PC-3 (cell line): ENCODE measurements around the gene LINS1. TPM values are rescaled to one million over a fixed set of nuclear protein-coding genes. Genes with fewer than 3 reads are reported as not detected.

Experiments used
- ATAC-seq: fragments of 200-7000 bp; cut with Tn5 transposase; 2 replicates; pipeline ENCODE4 v1.9.1; 2020; ENCODE audit warnings: mild to moderate bottlenecking, moderate library complexity
- BruUV-seq: library from RNA; stranded (reverse); fragments of 400-500 nt; replicated peaks from 2 replicates; lab custom pipeline; 2021; lab: Mats Ljungman, UMichigan
- CTCF ChIA-PET: fragments of 300-600 bp; sonication (Branson Sonifier 250); formaldehyde crosslinking; loops from one replicate; lab custom pipeline; 2022; ENCODE audit warnings: antibody characterized with exemption; lab: Charles Lee
- POLR2A ChIA-PET: fragments of 300-600 bp; sonication (Branson Sonifier 250); formaldehyde crosslinking; loops from one replicate; lab custom pipeline; 2022; ENCODE audit warnings: antibody characterized with exemption; ENCODE audit not compliant: unreplicated experiment; lab: Charles Lee
- DNase-seq: peaks from one replicate; pipeline ENCODE4 v3.0.0-alpha.2; 2015
- H2AFZ ChIP-seq: fragments of 300-600 bp; sonication (generic); 2 replicates; pipeline ENCODE4 v1.6.0; 2016; ENCODE audit warnings: antibody characterized with exemption, low read length
- H3F3A ChIP-seq: fragments of 300-600 bp; sonication (generic); one replicate; pipeline ENCODE4 v1.6.0; 2017; ENCODE audit warnings: antibody characterized with exemption, low read length, control low read depth, mild to moderate bottlenecking; ENCODE audit not compliant: unreplicated experiment
- H3K27ac ChIP-seq: fragments of 300-600 bp; sonication (generic); 2 replicates; pipeline ENCODE4 v1.5.1; 2016; ENCODE audit warnings: mild to moderate bottlenecking, low read length
- H3K27me3 ChIP-seq: fragments of 300-600 bp; sonication (generic); 2 replicates; pipeline ENCODE4 v1.6.1; 2016; ENCODE audit warnings: low read length, mixed read lengths
- H3K36me3 ChIP-seq: fragments of 300-600 bp; sonication (generic); 2 replicates; pipeline ENCODE4 v1.6.1; 2016; ENCODE audit warnings: low read depth, mixed run types, low read length, mixed read lengths
- H3K4me1 ChIP-seq: fragments of 300-600 bp; sonication (generic); 2 replicates; pipeline ENCODE4 v1.5.1; 2016; ENCODE audit warnings: low read length; ENCODE audit not compliant: insufficient read depth
- H3K4me2 ChIP-seq: fragments of 300-600 bp; sonication (generic); 2 replicates; pipeline ENCODE4 v1.6.0; 2016; ENCODE audit warnings: low read length
- H3K4me3 ChIP-seq: fragments of 300-600 bp; sonication (generic); 2 replicates; pipeline ENCODE4 v1.5.1; 2016; ENCODE audit warnings: mild to moderate bottlenecking, low read length, mixed read lengths
- H3K79me2 ChIP-seq: fragments of 300-600 bp; sonication (generic); 2 replicates; pipeline ENCODE4 v1.6.1; 2017; ENCODE audit warnings: low read length, mixed read lengths
- H3K9ac ChIP-seq: fragments of 300-600 bp; sonication (generic); 2 replicates; pipeline ENCODE4 v1.6.0; 2016; ENCODE audit warnings: mild to moderate bottlenecking, low read length
- H3K9me2 ChIP-seq: fragments of 300-600 bp; sonication (generic); replicated peaks from 2 replicates; pipeline ENCODE4 v1.6.1; 2016; ENCODE audit warnings: mixed run types, low read length, mixed read lengths
- H3K9me3 ChIP-seq: fragments of 300-600 bp; sonication (generic); 2 replicates; pipeline ENCODE4 v1.6.1; 2016; ENCODE audit warnings: low read length, mixed read lengths
- H4K20me1 ChIP-seq: fragments of 300-600 bp; sonication (generic); 2 replicates; pipeline ENCODE4 v1.6.1; 2016; ENCODE audit warnings: low read length, mixed read lengths
- EZH2 ChIP-seq: fragments of 300-600 bp; sonication (generic); IDR thresholded peaks from one replicate; pipeline ENCODE4 v1.6.1; 2017; ENCODE audit warnings: antibody characterized with exemption, mild to moderate bottlenecking, low read length; ENCODE audit not compliant: unreplicated experiment
- EZH2phosphoT487 ChIP-seq: fragments of 300-600 bp; sonication (generic); IDR thresholded peaks from 2 replicates; pipeline ENCODE4 v1.6.1; 2018; ENCODE audit warnings: mild to moderate bottlenecking, antibody characterized with exemption, low read length, borderline replicate concordance
- intact Hi-C: fragments of 100-400 bp; cut with micrococcal nuclease; formaldehyde crosslinking; loops from 2 replicates; pipeline ENCODE4 v1.9.0; 2023
- total RNA-seq: library from RNA; depleted of rRNA; stranded (reverse); fragments of >200 nt; gene quantifications from 2 replicates; pipeline ENCODE4 v1.2.3, GENCODE V29; 2014
- TF ChIP-seq, protein P1 (sequence below): fragments of 300-600 bp; sonication (generic); conservative IDR thresholded peaks from 2 replicates; pipeline ENCODE4 v1.5.1; 2017; ENCODE audit warnings: antibody characterized with exemption, low read depth, mild to moderate bottlenecking, low read length

Gene LINS1
- total RNA-seq, 1 experiment from 2014 or later = 8.5 TPM

DNA sequence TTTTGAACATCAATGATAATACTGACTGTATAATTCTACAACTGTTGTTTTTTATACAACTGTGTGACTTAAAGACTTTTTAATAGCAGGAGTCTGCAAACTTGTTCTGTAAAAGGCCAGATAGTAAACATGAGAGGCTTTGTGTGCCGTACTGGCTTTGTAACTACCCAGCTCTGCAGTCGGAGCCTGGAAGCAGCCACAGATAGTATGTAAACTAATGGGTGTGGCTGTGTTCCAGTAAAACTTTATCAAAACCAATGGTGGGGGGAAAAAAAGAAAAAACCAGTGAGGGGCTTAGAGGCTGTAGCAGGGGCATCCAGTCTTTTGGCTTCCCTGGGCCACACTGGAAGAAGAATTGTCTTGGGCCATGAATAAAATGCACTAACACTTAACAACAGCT, 12.4 kb upstream of the LINS1 start:
- BruUV-seq = no TSS peak
- DNase-seq (no peak), ATAC-seq (no peak)
- Histone ChIP-seq H4K20me1 (no peaks in the 10 kb centered on the region), H3K27me3 (no peaks in the 10 kb centered on the region), H3K27ac (no peak overlapping the region), H3F3A (no peaks in the 10 kb centered on the region), H3K4me1 (no peaks in the 10 kb centered on the region), H3K9me3 (no peaks in the 10 kb centered on the region), H3K9ac (no peak overlapping the region), H3K36me3 (peaks cover 19% of the 10 kb centered on the region; the same call in 1 of the 2 replicates), H3K9me2 (no peaks in the 10 kb centered on the region), H3K4me2 (no peak overlapping the region), H3K79me2 (no peaks in the 10 kb centered on the region), H2AFZ (no peak overlapping the region), H3K4me3 (no peak overlapping the region)
- CTCF ChIA-PET = no interaction called here
- POLR2A ChIA-PET = no interaction called here
- intact Hi-C loops = no loop called here
- TF ChIP-seq EZH2phosphoT487 = no peak
- no peak for TF ChIP-seq EZH2
- TF ChIP-seq, protein P1, sequence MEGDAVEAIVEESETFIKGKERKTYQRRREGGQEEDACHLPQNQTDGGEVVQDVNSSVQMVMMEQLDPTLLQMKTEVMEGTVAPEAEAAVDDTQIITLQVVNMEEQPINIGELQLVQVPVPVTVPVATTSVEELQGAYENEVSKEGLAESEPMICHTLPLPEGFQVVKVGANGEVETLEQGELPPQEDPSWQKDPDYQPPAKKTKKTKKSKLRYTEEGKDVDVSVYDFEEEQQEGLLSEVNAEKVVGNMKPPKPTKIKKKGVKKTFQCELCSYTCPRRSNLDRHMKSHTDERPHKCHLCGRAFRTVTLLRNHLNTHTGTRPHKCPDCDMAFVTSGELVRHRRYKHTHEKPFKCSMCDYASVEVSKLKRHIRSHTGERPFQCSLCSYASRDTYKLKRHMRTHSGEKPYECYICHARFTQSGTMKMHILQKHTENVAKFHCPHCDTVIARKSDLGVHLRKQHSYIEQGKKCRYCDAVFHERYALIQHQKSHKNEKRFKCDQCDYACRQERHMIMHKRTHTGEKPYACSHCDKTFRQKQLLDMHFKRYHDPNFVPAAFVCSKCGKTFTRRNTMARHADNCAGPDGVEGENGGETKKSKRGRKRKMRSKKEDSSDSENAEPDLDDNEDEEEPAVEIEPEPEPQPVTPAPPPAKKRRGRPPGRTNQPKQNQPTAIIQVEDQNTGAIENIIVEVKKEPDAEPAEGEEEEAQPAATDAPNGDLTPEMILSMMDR = no peak

DNA sequence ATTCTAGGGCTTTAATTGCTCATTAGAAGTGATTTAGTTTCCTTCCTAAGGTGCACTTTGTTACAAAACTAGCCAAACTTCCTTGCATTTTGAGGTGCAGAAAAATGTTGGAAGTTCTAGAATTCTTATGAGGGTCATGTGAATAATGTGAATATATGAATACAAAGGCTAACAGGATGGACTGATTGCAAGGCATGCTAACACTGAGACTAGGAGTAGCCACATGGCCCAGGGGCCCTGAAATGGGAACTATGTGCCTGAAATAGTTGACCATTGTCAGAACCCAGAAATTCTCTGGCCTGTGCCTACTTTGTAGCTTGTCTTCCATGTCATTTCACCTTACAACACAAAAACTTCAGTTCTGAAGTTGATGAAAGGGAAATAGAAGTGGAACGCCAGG, 11.2 kb upstream of the LINS1 start:
- CTCF ChIA-PET = no interaction called here
- intact Hi-C loops = no loop called here
- Histone ChIP-seq H3K9me2 (no peaks in the 10 kb centered on the region), H3K27me3 (no peaks in the 10 kb centered on the region), H3K9me3 (no peaks in the 10 kb centered on the region), H2AFZ (no peak overlapping the region), H3K9ac (no peak overlapping the region), H3K4me3 (no peak overlapping the region), H3K27ac (no peak overlapping the region), H3K4me2 (no peak overlapping the region), H4K20me1 (no peaks in the 10 kb centered on the region), H3F3A (no peaks in the 10 kb centered on the region), H3K36me3 (peaks cover 19% of the 10 kb centered on the region; the same call in 1 of the 2 replicates), H3K4me1 (no peaks in the 10 kb centered on the region), H3K79me2 (no peaks in the 10 kb centered on the region)
- POLR2A ChIA-PET = no interaction called here
- BruUV-seq = no TSS peak
- ATAC-seq (no peak), DNase-seq (no peak)
- TF ChIP-seq EZH2phosphoT487 (no peak), EZH2 (no peak)
- TF ChIP-seq, protein P1 = no peak

DNA sequence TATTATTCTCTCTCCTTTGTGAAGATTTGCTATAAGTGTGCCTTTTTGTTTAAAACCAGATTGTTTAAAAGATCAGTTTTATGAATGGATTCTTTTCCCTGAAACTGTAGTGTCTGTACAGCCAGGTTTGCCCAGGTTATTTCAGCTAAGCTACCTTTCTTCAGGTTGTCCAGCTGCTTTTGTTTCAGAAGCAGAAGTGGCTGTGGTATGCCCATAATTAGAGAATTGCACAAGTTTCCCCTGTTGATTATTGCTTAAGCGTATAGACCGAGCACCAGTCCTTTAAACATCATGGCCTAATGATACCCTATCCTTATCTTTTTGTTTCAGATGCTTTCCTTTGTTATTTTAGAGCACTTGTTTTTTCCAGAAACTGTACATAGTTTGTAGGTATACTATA, 10.6 kb upstream of the LINS1 start:
- H3K79me2 ChIP-seq = peaks cover 2% of the 10 kb centered on the region; the same call in 1 of the 2 replicates
- no TSS peak for BruUV-seq
- H4K20me1 ChIP-seq = no peaks in the 10 kb centered on the region
- no peaks in the 10 kb centered on the region for H3K4me1 ChIP-seq
- H3K36me3 ChIP-seq = peaks cover 19% of the 10 kb centered on the region; the same call in 1 of the 2 replicates
- no peaks in the 10 kb centered on the region for H3K27me3 ChIP-seq
- ATAC-seq (no peak), DNase-seq (no peak)
- no peaks in the 10 kb centered on the region for H3K9me3 ChIP-seq
- H3F3A ChIP-seq = no peaks in the 10 kb centered on the region
- no peak overlapping the region for H3K4me2 ChIP-seq
- no peak overlapping the region for H3K27ac ChIP-seq
- intact Hi-C loops = no loop called here
- no peak overlapping the region for H3K9ac ChIP-seq
- H2AFZ ChIP-seq = no peak overlapping the region
- TF ChIP-seq, protein P1 = no peak
- TF ChIP-seq EZH2phosphoT487 = no peak
- no peak for TF ChIP-seq EZH2
- no peak overlapping the region for H3K4me3 ChIP-seq
- ChIA-PET CTCF (no interaction called here), POLR2A (no interaction called here)
- H3K9me2 ChIP-seq = no peaks in the 10 kb centered on the region
